ENCODE measurements around the gene MYH13.
A peak's percentile ranks its signal among the peaks of the same experiment; 100 is the strongest.

MYH13 gene

GRCh38 chr17:10311131-10311530 is 61.7 kb downstream of the MYH13 start:
- no peak overlapping the region for H3K4me3 ChIP-seq (replicated peaks in 1 of 2; ENCODE audit: low read depth in 2 of 2, low read length in 2 of 2)
- TF ChIP-seq CTCF (IDR thresholded peaks at IDR 0.05; ENCODE audit: low read depth, low read length), result no peak
- no peak for DNase-seq (ENCODE audit: low read depth in 2 of 2)

GRCh38 chr17:10309003-10309974 is 63.5 kb downstream of the MYH13 start:
- no peak for DNase-seq (ENCODE audit: low read depth in 2 of 2)
- TF ChIP-seq CTCF (IDR thresholded peaks at IDR 0.05; ENCODE audit: low read depth, low read length), result no peak
- H3K4me3 ChIP-seq (replicated peaks in 1 of 2; ENCODE audit: low read depth in 2 of 2, low read length in 2 of 2), result no peak overlapping the region

- no peak for TF ChIP-seq CTCF (IDR thresholded peaks at IDR 0.05; ENCODE audit: low read depth, low read length)
- no peak overlapping the region for H3K4me3 ChIP-seq (replicated peaks in 1 of 2; ENCODE audit: low read depth in 2 of 2, low read length in 2 of 2)
- DNase-seq (ENCODE audit: low read depth in 2 of 2), result no peak
Measured at GRCh38 chr17:10306585-10306984, 66.2 kb downstream of the MYH13 start.

GRCh38 chr17:10305398-10305797 is 67.4 kb downstream of the MYH13 start:
- peak in 1 of 2 donors; percentile 27 for DNase-seq (ENCODE audit: low read depth in 2 of 2)
- TF ChIP-seq CTCF (IDR thresholded peaks at IDR 0.05; ENCODE audit: low read depth, low read length), result no peak
- no peak overlapping the region for H3K4me3 ChIP-seq (replicated peaks in 1 of 2; ENCODE audit: low read depth in 2 of 2, low read length in 2 of 2)

- no peak overlapping the region for H3K4me3 ChIP-seq (replicated peaks in 1 of 2; ENCODE audit: low read depth in 2 of 2, low read length in 2 of 2)
- no peak for DNase-seq (ENCODE audit: low read depth in 2 of 2)
- TF ChIP-seq CTCF (IDR thresholded peaks at IDR 0.05; ENCODE audit: low read depth, low read length), result no peak
Measured at GRCh38 chr17:10304758-10305300, 68.0 kb downstream of the MYH13 start.

GRCh38 chr17:10297691-10298090 is 75.1 kb downstream of the MYH13 start:
- DNase-seq (ENCODE audit: low read depth in 2 of 2), result no peak
- H3K4me3 ChIP-seq (replicated peaks in 1 of 2; ENCODE audit: low read depth in 2 of 2, low read length in 2 of 2), result no peak overlapping the region
- no peak for TF ChIP-seq CTCF (IDR thresholded peaks at IDR 0.05; ENCODE audit: low read depth, low read length)

Measured in cardiac fibroblast (primary cell).